ENCODE results near the gene PRKCQ. TPM values are rescaled to one million over a fixed set of nuclear protein-coding genes. Genes with fewer than 3 reads are reported as not detected.

The PRKCQ gene
- total and polyA plus RNA-seq, 2 of the 8 experiments (the other 6 are each of a cell fraction or from before 2014, with no cell fraction given) = 9.1 to 22.6 TPM

DNA sequence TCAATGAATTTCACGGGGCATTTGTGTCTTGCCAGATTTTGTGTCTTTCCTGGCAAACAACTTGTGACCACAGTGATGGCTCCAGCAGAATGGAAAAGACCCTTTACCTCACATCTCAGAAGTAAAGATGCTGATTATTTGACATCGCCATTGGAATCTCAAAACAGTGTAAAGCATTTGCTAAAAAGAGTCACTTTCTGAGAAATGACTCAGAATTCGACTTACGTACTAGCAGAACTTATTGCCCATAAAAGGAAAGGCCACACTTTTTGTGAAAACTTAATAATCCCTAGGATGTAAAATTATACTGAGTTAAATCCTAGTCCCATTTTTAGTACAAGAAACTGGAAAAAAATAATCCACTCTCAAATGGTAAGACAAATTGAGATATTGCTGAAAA lies 35.9 kb upstream of the PRKCQ start (continued):
- TF ChIP-seq RXRA (IDR thresholded peaks at IDR 0.05; ENCODE audit: insufficient read depth, low read depth, low read length) (no peak), SIX5 (IDR thresholded peaks at IDR 0.05; ENCODE audit: low read depth, low read length) (no peak)
